AG09309 (cell line): ENCODE data around the gene NUP214.

Experiments
- DNase-seq: peaks from one replicate; pipeline ENCODE4 v3.0.0-alpha.2; 2010; ENCODE audit warnings: low read depth
- H3K4me3 ChIP-seq: 2 replicates; pipeline ENCODE4 v1.5.1; 2011; ENCODE audit warnings: mild to moderate bottlenecking, low read depth, low read length, moderate library complexity; ENCODE audit not compliant: control insufficient read depth
- TF ChIP-seq, protein P1 (sequence below): IDR thresholded peaks from 2 replicates; pipeline ENCODE4 v1.5.1; 2011; ENCODE audit warnings: mild to moderate bottlenecking, low read depth, low read length, inconsistent platforms; ENCODE audit not compliant: insufficient read depth, control insufficient read depth; ENCODE audit errors: missing control alignments

NUP214 gene

DNA sequence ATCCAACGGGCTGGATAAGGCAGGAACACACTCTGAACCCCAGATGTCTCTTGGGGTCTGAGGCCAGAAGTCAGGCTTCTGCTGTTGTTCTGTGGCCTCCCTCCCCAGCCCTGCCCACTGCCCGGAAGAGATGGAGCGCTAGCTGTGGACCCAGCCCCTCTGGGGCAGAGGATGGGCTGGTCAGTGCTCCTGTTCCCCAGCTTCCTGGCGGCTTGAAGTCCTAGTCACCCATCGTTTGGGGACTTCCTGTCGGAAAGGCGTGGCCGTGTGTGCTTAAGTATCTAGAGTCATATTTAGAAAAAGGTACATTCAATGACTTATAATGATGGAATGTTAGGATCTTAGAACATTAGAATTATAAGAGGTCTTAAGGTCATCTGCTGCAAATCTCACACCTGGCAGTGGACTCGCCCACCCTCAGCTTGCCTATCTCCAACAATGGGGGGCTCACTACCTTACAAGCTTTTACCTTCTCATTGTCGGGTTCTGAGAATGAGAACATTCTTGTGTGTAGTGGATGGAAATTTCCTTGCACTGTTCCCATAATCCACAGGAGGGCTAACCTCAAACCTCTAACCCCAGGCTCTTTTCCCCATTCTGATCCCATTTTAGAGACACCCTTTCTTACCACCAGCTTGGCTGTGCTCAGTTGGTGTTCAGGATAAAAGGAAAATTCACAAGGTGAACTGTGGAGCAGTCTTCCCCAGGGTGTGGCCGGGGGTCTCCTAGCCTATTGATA is 42.4 kb upstream of the NUP214 start:
- no peak overlapping the region for H3K4me3 ChIP-seq
- TF ChIP-seq, protein P1, sequence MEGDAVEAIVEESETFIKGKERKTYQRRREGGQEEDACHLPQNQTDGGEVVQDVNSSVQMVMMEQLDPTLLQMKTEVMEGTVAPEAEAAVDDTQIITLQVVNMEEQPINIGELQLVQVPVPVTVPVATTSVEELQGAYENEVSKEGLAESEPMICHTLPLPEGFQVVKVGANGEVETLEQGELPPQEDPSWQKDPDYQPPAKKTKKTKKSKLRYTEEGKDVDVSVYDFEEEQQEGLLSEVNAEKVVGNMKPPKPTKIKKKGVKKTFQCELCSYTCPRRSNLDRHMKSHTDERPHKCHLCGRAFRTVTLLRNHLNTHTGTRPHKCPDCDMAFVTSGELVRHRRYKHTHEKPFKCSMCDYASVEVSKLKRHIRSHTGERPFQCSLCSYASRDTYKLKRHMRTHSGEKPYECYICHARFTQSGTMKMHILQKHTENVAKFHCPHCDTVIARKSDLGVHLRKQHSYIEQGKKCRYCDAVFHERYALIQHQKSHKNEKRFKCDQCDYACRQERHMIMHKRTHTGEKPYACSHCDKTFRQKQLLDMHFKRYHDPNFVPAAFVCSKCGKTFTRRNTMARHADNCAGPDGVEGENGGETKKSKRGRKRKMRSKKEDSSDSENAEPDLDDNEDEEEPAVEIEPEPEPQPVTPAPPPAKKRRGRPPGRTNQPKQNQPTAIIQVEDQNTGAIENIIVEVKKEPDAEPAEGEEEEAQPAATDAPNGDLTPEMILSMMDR = no peak
- DNase-seq = no peak

DNA sequence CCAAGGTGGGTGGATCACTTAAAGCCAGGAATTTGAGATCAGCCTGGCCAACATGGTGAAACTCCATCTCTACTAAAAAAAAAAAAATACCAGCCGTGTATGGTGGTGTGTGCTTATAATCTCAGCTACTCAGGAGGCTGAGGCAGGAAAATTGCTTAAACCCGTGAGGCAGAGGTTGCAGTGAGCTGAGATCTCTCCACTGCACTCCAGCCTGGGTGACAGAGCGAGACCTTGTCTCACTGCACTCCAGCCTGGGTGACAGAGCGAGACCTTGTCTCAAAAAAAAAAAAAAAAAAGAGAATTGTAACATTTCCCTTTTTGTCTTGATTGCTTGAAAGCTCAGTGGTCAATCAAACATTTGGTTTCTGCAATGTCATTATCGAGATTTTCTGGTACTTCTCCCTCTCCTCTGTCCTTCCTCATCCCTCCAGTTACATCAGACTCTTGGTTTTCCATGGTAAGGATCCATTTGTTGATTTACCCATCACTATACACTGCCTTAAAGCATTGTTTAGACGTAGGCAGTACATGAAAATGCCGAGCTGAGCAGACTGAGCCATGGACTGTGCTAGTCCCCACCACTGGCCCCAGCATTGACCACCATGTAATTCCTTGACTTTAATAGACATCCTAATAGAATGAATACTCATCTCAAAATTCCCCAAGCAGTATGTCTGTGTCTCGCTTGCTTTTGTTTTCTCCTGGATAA is 40.6 kb upstream of the NUP214 start:
- H3K4me3 ChIP-seq = no peak overlapping the region
- DNase-seq = no peak
- TF ChIP-seq, protein P1 = no peak

DNA sequence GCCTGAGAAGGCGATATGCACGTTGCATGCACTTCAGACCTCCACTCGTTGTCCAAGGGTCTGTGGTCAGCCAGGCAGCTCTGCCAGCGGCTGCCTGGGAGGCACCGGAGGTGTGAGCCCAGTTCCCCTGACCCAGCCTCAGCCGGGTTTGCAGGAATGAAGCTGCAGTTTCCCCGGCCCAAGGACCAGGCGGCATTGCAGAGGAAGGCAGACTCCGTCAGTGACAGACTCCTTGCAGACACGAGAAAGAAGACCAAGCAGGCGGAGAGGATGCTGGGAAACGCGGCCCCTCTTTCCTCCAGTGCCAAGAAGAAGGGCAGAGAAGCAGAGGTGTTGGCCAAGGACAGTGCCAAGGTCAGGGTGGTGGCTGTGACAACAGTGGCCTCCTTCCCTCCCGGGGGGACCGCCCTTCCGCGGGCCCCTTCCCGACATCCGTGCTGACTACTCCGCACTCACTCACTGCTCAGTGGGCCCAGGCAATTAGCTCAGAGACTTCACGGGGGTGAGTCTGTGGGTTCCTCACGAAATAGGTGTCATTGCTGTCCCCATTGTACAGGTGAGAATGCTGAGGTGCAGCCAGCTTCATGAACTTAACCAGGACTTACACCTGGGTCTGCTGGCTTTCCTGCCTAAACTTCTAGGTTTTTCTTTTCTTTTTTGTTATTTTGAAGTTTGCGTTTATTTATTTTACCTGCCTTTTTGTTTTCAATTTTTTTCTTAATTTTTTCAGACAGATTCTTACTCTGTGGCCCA is 39.8 kb upstream of the NUP214 start:
- no peak for DNase-seq
- TF ChIP-seq, protein P1 = no peak
- no peak overlapping the region for H3K4me3 ChIP-seq

DNA sequence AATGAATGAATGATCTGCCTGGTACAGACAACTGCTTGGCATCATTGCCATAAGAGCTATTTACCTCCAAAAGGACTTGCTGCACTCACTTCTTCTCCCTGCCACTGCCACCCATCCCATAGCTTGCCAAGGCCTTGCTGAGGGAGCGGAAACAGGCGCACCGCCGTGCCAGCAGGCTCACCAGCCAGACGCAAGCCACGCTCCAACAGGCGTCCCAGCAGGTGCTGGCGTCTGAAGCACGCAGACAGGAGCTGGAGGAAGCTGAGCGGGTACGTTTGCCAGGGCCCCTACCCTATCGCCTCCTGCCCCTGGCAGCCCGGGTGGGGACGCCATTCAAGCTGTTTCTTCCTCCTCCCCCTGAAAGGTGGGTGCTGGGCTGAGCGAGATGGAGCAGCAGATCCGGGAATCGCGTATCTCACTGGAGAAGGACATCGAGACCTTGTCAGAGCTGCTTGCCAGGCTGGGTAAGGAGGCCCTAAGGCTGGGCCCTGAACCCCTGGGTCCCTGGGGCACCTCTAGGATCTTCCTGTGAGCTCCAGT is 38.0 kb upstream of the NUP214 start:
- DNase-seq = no peak
- TF ChIP-seq, protein P1 = no peak
- no peak overlapping the region for H3K4me3 ChIP-seq

DNA sequence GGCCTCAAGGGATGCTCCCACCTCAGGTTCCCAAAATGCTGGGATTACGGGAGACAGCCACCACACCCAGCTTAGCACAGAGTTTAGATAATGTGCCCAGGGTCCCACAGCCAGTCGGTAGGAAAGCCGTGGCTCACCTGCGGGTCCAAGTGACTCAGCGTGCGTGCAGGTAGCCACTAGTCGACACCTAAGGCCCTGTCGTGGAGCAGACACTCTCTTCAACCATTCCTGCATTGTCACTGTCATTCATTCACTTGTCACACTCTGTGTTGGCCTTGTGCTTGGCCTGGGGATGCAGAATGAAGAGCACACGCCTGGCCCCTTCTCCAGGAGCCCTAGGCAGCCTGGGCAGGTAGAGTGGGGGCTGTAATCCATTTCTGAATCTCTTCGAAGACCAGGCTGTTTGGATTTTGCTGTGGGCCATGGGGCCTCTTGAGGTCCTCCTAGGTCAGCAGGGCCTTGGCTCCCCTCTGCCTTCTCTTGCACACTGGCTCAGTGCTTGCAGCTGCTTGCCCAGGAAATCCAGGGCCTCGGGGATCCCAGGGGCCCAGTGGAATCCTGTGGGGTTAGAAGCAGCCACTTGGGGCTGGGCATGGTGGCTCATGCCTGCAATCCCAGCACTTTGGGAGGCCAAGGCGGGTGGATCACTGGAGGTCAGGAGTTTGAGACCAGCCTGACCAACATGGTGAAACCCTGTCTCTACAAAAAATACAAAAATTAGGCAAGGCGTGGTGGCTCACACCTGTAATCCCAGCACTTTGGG is 35.2 kb upstream of the NUP214 start:
- H3K4me3 ChIP-seq = no peak overlapping the region
- TF ChIP-seq, protein P1 = no peak
- no peak for DNase-seq
